H1 (cell line): ENCODE data around the gene UMAD1. TPM values are rescaled to one million over a fixed set of nuclear protein-coding genes. Genes with fewer than 3 reads are reported as not detected.
A peak's percentile ranks its signal among the peaks of the same experiment; 100 is the strongest.

Experiments
- NRF1 ChIP-seq: IDR thresholded peaks from 2 replicates; pipeline ENCODE4 v1.6.1; 2011; ENCODE audit warnings: mild to moderate bottlenecking, low read depth, low read length, improper control_type of control experiment
- TEAD4 ChIP-seq: IDR thresholded peaks from 2 replicates; pipeline ENCODE4 v1.6.1; 2012; ENCODE audit warnings: low read depth, low read length, inconsistent platforms, mixed read lengths
- polyA plus RNA-seq, 7 experiments: library from polyadenylated mRNA; depleted of rRNA in 3 of 7; stranded (reverse) in 5 of 7; unstranded in 2 of 7; fragments of >200 nt in 5 of 7; fragments of 200-250 nt in 2 of 7; gene quantifications; 1 replicate in 5 of 7; 2 replicates in 1 of 7; 4 replicates in 1 of 7; pipeline versions ENCODE4 v1.2.1 to v1.2.3, GENCODE V29; 2011 to 2013; ENCODE audit warnings: missing spikeins in 2 of 7, mixed read lengths in 2 of 7
- total RNA-seq: library from RNA; stranded (reverse); fragmentation: NEBNext Ultra II Directional; extraction: Animal tissue kit (Norgen Biotek cat#: 25700); gene quantifications from 2 replicates; pipeline ENCODE4 v1.2.1, GENCODE V29; 2021
- TF ChIP-seq, protein P1 (sequence below): IDR thresholded peaks from 2 replicates; pipeline ENCODE4 v1.6.1; 2011; ENCODE audit warnings: low read depth, mild to moderate bottlenecking, low read length; ENCODE audit not compliant: insufficient read depth

UMAD1 gene
- total and polyA plus RNA-seq, 2 of the 8 experiments (the other 6 are each of a cell fraction or from before 2014, with no cell fraction given), result 10.4 to 12.3 TPM

- TF ChIP-seq, protein P1, sequence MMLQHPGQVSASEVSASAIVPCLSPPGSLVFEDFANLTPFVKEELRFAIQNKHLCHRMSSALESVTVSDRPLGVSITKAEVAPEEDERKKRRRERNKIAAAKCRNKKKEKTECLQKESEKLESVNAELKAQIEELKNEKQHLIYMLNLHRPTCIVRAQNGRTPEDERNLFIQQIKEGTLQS, result no peak
- TF ChIP-seq TEAD4, result peak; percentile 70
- no peak for TF ChIP-seq NRF1
These were observed 13.1 kb downstream of the UMAD1 start (continued) for GRCh38 chr7:7653593-7654187.
